ENCODE results near the gene PHACTR1.
"Not testable (repeated sequence)": the region's sequence is repeated elsewhere in the genome, so short reads cannot be mapped to it uniquely, and the experiment has no call there.

PHACTR1 gene

DNA sequence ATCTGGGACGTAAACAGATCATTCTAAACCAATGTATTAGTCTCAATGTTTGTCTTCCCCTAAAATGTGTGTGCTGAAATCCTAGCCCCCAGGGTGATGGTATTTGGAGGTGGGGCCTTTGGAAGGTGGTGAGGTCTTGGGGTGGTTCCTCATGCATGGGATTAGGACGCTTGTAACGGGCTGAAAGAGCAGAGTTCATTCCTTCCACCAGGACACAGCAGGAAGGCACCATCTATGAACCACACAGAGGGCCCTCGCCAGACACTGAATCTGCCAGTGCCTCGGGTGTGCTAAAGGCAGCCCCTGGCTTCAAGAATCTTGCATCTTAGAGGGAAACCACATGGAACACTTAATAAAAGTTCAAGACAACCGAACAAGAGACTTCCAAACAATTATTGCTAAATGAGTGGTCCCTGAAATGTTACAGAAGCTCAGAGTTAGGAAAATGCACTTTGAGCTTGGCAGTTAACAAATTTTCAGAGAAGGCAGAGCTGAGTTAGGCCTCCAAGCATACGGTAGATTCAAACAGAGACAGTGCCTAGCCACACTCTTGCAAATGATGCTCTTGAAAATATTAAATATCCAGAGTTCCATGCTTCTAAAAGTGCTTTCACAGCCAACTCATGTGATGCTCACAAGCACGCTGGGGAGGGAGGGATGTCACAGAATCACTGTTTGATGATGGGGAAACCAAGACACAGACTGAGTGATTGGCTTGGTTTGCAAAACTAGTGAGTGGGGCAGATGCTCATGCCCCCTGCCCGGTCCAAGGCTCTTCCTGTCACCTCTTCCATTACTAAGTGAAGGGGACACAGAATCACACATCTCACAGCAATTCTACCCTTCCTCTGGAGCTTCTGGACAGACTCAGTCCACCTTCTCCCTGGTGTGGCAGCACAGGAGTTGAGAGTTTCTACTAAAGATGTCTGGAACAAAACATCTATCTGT lies 584.4 kb downstream of the PHACTR1 start:
- DNase-seq, result no peak

DNA sequence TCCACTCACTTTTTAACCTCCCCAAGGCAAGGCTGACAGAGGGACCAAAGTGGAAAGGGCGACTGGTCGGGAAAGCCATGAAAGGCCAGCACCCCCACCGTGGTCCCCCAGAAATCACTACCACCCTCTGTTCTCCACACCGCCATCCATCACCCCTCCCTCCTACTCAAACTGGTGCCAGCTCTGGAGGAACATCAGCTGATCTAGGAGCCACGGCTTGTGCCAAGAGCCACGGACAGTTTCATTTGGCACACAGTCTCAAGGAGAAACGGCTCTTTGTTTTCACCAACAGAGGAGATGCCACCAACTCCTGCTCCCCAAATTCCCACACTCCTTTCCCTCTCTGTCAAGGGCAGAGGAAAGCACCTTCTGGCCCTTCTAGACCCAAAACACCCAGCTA lies 585.7 kb downstream of the PHACTR1 start:
- DNase-seq, result no peak

DNA sequence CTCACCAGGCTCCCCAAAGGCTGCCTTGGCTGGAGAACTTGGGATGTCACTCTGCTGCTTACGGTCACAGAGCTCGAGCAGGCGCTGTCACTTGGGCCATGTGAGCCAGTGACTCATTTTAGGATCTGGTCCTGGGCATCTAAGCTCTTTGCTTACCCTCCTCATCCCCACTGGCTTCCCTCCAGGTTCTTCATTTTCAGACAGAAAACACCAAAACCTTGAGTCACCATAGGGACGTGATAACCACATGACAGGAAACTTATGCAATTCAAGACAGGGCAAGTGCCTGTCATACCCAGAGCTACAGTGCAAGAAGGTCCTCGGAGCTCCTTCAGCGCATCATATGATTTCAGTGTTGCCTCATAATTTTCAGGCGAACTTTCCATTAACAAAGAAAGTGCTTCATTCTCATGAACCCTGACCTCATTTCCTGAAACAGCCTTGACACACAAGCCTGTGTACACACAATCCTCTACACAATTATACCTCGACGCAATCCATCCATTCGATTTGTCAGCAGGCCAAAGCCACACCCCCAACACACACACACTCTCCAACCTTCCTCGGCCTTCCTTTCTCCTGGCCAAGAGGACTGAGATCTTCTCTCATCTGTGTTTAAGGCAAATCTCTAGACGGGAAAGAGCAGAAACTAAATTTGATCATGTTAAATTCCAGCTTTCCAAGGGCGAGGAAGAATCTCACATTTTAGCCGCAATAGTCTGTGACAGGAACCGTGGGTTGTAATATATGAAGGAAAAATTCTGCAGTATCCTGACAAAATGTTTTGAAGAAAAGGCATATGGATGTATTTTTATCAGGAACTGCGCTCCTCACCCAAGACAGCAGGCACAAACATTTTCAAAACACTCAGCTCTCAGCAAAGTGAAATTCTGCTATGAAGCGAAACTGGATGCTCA lies 586.4 kb downstream of the PHACTR1 start:
- DNase-seq, result no peak

DNA sequence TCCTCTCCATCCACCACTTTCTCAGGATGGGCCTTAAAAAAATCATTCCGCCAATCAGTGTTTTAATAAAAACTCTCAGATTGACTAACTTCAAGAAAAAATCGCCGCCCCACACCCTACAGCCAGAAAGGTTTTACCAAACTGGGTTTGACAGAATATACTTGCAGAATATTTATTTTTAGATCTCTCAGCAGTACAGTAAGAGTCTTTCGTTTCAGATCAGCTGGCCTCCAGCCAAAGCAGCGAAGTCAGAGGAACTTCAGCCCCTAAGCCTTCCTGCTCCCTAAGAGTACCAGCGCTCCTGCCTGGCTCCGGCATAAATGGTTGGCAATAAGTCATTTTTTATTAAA lies 587.1 kb downstream of the PHACTR1 start:
- no peak for DNase-seq

GRCh38 chr6:13304101-13304500 lies 587.5 kb downstream of the PHACTR1 start:
- no peak for DNase-seq

GRCh38 chr6:13304580-13305260 lies 588.2 kb downstream of the PHACTR1 start:
- DNase-seq, result no peak

- DNase-seq, result no peak
These were observed 588.7 kb downstream of the PHACTR1 start for GRCh38 chr6:13305288-13305687.

GRCh38 chr6:13305791-13306190 lies 589.2 kb downstream of the PHACTR1 start:
- no peak for DNase-seq

- no peak for DNase-seq
These were observed 591.0 kb downstream of the PHACTR1 start for GRCh38 chr6:13307508-13307995.

DNA sequence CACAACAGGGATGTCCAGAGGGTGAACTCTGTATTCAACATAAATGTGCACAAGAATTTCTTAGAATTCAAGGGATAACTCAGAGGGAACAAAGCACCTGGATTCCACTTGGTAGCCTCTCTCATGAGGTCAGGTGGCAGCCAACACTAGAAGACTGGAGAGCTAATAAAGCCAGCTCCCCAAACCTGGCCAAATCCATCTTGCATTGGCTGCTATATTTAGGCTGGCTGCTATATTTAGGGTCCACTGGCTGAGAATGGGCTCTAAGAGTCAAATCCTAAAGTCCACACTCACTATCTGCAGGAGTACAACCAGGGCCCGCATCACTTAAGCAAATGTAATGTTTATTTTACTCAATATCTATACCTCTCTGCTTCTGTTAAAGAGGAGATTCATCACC lies 591.8 kb downstream of the PHACTR1 start:
- no peak for DNase-seq

- no peak for DNase-seq
These were observed 594.6 kb downstream of the PHACTR1 start for GRCh38 chr6:13311155-13311554.

DNA sequence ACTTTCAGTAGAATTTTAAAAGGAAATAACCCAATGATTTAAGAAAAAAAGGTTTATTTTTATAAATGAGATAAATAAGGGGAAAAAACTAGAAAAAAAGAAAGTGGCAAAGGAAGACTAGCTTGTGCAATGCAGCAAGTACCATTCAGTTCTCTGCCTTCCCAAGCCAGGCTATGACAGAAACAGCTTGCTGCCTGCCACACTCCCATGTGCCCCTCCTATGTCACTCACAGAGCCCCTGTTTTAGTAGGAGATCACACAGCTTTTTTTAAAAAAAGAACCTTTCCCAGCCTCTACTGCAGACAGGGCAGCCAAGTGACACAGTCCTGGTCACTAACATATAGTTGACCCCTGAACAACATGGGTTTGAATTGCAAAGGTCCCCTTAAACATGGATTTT lies 598.2 kb downstream of the PHACTR1 start:
- DNase-seq, result no peak

- DNase-seq, result no peak
These were observed 599.3 kb downstream of the PHACTR1 start for GRCh38 chr6:13315896-13316295.

DNA sequence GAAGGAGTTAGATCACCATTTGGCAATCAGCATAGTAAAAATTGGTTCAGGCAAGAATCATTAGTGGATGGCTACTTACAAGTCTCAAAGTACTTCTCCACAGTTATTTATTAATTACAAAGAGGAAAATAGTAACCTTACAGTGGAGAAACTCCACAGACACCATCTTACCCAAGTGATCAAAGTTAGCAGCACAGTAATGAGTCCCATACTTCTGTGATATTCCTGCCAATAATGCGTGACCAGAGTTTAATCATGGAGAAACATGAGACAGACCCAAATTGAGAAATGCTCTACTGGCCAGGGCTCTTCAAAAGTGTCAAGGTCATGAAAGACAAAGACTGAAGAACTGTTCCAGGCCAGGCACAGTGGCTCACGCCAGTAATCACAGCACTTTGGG lies 602.3 kb downstream of the PHACTR1 start:
- DNase-seq, result no peak

DNA sequence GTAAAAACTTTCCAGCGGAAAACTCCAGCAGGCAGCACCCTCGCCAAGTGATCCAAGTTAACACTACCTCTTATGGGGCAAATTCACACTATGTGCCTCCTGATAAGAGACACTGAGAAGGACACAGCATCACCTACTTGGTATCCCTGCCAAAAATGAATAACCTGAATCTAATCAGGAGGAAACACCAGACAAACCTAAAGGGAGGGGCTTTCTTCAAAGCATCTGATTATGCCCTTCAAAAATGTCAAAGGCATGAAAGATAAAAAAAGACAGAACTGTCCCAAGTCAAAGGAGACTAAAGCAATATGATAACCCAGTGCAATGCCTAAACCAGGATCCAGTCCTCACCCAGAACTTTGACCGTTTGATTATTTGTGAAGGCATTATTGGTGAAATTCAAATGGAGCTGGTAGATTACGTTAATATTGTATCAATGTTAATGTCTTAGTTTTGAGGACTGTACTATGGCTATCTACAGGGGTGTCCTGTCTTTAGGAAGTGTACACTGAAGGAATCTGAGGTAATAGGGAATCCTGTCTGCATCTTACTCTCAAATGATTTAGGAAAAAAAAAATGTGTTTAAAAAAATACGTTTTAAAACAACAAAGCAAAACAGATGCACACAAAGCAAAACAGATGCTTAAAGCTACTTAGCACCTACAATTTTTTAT lies 603.5 kb downstream of the PHACTR1 start:
- DNase-seq, result no peak

- not testable (repeated sequence) for DNase-seq
These were observed 609.5 kb downstream of the PHACTR1 start for GRCh38 chr6:13326031-13326586.

DNA sequence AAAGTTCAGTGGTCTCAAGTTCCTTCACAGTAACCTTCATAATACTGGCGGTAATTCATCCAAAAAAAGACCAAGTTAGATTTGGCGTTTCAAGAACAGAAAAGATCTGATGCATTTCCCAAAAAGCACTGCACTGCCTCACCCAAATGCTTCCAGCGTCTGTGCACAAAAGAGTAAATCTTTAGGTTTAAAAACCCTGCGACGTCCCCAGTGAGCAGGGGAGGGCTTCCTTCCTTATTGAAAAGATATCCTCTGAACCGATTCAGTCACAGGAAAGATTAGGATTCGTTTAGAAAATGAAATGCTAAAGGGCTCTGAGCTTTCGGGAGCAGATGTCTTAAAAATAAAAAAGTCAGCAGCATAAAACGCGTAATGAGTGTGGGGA lies 611.1 kb downstream of the PHACTR1 start:
- DNase-seq, result no peak

DNA sequence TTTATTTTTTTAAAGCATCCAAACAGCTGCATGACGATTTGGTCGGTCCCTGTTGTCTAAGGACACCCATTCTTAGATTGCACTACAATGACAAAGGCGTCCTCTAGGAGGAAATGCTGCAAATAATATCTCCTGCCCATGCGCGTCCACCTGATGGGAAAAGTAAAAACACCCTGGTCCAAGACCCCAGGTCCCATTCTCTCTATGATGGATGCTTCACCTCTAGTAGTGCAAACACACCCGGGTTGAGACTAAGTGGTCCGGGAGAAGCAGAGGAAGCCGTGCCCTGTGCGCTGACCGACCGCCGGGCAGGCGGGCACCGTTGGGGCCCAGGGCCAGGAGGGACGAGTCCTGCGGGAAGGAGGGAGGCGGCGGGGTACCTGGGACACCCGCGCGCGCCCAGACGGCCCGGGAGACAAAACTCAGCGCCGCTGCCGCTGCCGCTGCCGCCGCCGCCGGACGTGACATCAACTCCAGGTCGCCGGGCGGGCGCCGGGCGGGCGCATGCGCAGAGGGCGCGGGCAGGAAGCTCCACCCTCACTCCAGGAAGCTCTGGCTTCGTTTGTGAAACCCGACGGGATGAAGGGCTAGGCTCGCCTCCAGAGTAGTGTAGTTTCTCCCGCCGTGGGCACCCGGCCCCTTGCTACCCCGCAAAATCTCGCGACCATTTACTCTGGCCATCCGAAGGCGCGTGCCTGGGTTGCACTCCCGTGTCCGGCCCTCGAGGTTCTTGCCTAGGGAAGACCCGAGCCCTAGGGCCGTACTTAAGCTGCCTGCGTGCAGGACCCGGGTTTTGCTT lies 611.7 kb downstream of the PHACTR1 start, which contains the start of gene TBC1D7:
TBC1D7 (minus strand) TSS at position 462 of the 799 bp plus-strand sequence. CDS start 1,639 bp downstream, outside the sequence.
- DNase-seq, result peak; percentile 88

GRCh38 chr6:13328875-13329183 lies 612.3 kb downstream of the PHACTR1 start:
- DNase-seq, result no peak

DNA sequence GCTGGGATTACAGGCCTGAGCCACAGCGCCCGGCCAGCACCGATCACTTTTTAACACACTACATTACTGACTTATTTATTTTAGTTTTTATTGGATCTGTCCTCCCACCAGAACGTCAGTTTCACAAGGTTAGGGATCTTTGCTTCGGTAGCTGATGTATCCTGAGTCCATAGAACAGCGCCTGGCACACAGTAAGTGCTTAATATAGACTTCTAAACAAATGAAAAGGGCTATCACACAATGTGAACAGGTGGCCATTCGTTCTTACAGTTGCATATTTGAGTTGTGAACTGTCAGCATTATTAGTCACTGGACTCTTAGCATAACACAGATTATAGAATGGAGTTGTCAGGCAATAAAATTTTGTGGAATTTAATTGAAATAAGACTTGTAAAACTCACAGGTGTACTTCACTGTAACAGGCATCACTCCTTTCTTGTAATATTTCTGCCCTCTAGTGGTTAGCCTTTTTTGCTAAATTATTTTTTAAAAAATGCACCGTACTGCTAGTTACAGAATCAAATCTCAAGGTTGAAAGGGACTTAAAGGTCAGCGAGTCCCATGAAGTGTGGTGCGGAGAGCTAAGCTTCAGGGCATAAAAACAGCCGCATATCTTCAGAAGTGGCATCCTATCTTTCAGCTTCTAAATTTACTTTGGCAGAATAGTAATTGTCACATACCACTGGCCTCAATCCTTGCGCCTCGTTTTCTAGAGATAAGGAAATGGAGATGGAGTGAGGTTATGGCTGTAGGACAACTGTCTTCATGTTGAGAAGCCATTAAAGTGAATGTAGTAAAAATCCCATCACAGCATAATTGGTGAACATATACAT lies 615.2 kb downstream of the PHACTR1 start:
- DNase-seq, result no peak
